Body of pancreas (tissue), 4 donors: ENCODE measurements around the gene GOLT1B. TPM values are rescaled to one million over a fixed set of nuclear protein-coding genes. Genes with fewer than 3 reads are reported as not detected.
A peak's percentile ranks its signal among the peaks of the same experiment; 100 is the strongest.

Experiments
- ATAC-seq: fragments of 150-250 bp; one replicate; pipeline ENCODE4 v1.9.1; 2016
- DNase-seq, 4 donors: peaks; one replicate each; pipeline ENCODE4 v3.0.0-alpha.2; 2019
- H3K27ac ChIP-seq, 4 donors: fragments of 200-600 bp; sonication (generic); 1 replicate in 3 of 4; 2 replicates in 1 of 4; pipeline versions ENCODE4 v1.5.1 to v1.6.1; 2016 to 2019; ENCODE audit warnings: mild to moderate bottlenecking in 1 of 4, mixed read lengths in 1 of 4, moderate library complexity in 1 of 4
- H3K27me3 ChIP-seq, 2 donors: fragments of 200-600 bp; sonication (generic); one replicate each; pipeline ENCODE4 v1.6.0; 2016; ENCODE audit warnings: mild to moderate bottlenecking in 1 of 2
- H3K36me3 ChIP-seq, 2 donors: fragments of 200-600 bp; sonication (generic); replicated peaks in 1 of 2; 2 replicates each; pipeline ENCODE4 v1.5.1; 2016; ENCODE audit warnings: low read depth in 2 of 2; ENCODE audit not compliant: insufficient read depth in 1 of 2
- H3K4me1 ChIP-seq: fragments of 200-600 bp; sonication (generic); one replicate; pipeline ENCODE4 v1.6.0; 2016
- H3K4me3 ChIP-seq, 2 donors: fragments of 200-600 bp; sonication (generic); 1 replicate in 1 of 2; 2 replicates in 1 of 2; pipeline ENCODE4 v1.5.1; 2016 to 2019
- H3K9me3 ChIP-seq, 3 donors: fragments of 200-600 bp; sonication (generic); 1 replicate in 2 of 3; 2 replicates in 1 of 3; pipeline ENCODE4 v1.5.1; 2016
- CTCF ChIP-seq, 7 experiments: fragments of 450-650 bp in 4 of 7; fragments of 200-600 bp in 3 of 7; sonication (generic) in 3 of 7; IDR thresholded peaks; one replicate each; pipeline ENCODE4 v1.5.1; 2016 to 2019; ENCODE audit warnings: antibody characterized with exemption in 7 of 7
- POLR2A ChIP-seq, 3 donors: fragments of 450-650 bp; IDR thresholded peaks; one replicate each; pipeline ENCODE4 v1.6.1; 2016; ENCODE audit warnings: antibody characterized with exemption in 3 of 3, mild to moderate bottlenecking in 2 of 3
- WGBS, 2 donors: methylation state at CpG; one replicate each; pipeline ENCODE4 v1.1.5; 2017; 5-methylcytosine and 5-hydroxymethylcytosine counted together
- intact Hi-C: fragments of 100-400 bp; cut with DNase I; formaldehyde crosslinking; loops from one replicate; pipeline ENCODE4 v1.15.1; 2023
- total RNA-seq, 2 donors: library from RNA; depleted of rRNA; stranded (reverse); fragments of >200 nt; gene quantifications; one replicate each; pipeline ENCODE4 v1.1.0, GENCODE V29; 2016

Gene GOLT1B
- total RNA-seq, 2 donors from 2014 or later: 16.3 to 18.5 TPM

DNA sequence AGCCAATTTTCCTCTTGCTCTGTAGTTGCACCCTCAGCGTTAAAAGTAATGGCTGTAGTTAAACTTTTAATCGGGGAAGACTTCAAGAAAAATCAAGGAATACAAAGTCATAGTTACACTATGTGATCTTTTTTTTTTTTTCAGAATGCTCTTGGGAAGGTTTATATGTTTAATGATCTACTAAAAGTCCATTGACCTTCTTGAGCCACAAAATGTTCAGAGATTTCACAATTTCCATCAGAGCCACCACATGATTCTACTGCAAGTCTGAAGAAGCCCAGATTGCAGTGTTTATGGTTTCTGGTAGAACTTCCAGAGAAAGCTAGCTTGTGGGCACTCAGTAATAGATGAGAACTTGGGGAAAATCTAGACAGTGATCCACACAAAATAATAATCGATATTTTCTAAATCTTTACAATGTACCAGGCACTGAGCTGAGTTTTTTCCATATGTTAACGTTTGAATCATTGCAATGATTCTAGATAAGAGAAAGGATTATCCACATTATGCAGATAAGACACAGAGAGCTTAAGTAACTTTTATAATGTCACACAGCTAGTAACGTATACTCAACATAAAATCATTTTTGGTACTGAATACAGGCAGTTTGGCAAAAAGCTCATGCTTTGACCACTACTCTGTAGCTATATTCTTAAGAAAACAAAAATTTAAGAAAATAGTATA, 64.8 kb downstream of the GOLT1B start:
- Histone ChIP-seq H3K4me1 (peaks cover 22% of the 10 kb centered on the region), H3K27ac (no peak overlapping the region)
- TF ChIP-seq CTCF (IDR thresholded peaks at IDR 0.05) (no peak), POLR2A (IDR thresholded peaks at IDR 0.05) (no peak)

DNA sequence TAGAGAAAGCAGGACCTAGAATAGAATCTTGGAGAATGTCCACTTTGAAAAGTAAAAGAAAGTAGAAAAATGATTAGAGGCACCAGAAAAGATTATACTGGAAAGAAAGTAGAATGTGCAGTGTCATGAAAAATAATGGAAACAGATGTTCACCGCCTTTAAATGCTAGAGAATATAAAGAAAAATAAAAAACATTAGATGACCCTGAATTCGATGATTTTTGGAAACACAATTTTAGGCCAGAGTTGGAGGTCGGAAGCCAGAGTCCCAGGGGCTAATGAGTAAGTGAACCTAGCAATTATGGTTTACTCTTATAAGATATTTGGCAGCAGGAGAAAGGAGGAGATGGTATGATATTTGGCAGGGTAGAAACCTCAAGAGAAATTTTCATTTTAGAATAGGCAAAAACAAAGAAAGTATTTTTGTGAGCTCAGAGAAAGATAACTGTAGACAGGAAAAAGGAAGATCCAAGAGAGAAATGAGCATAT, 65.4 kb downstream of the GOLT1B start:
- H3K4me1 ChIP-seq: peaks cover 22% of the 10 kb centered on the region
- 87 to 90% methylated on average over 3 of the region's 3 CpGs for WGBS, 2 donors
- DNase-seq (no peak), ATAC-seq (no peak)
- H3K9me3 ChIP-seq: no peaks in the 10 kb centered on the region
- TF ChIP-seq CTCF (IDR thresholded peaks at IDR 0.05) (no peak), POLR2A (IDR thresholded peaks at IDR 0.05) (no peak)
- no peaks in the 10 kb centered on the region for H3K36me3 ChIP-seq
- no peaks in the 10 kb centered on the region for H3K27me3 ChIP-seq
- H3K4me3 ChIP-seq: no peak overlapping the region
- H3K27ac ChIP-seq: no peak overlapping the region
- intact Hi-C loops: no loop called here

More for the DNA sequence above, 64.8 kb downstream of the GOLT1B start:
- Histone ChIP-seq H3K9me3 (no peaks in the 10 kb centered on the region), H3K27me3 (no peaks in the 10 kb centered on the region), H3K4me3 (no peak overlapping the region), H3K36me3 (no peaks in the 10 kb centered on the region)
- DNase-seq (peak in 1 of 4 donors; percentile 17), ATAC-seq (peak; percentile 68)
- 64 to 69% methylated on average over 5 of the region's 5 CpGs for WGBS, 2 donors
- intact Hi-C loops: no loop called here

Other genes with a start within 250 kb of the GOLT1B start
- not detected for gene SLCO1A2, start 166.9 kb upstream of the GOLT1B start, total RNA-seq
- 100 to 1,000 TPM in 1 of 2 donors, 1 to 10 TPM in 1; 3.6 to 111 TPM for gene IAPP, start 128.9 kb upstream of the GOLT1B start, total RNA-seq
- gene PYROXD1, start 64.1 kb upstream of the GOLT1B start, total RNA-seq: 10 to 100 TPM; 12.5 to 12.7 TPM
- 10 to 100 TPM in 1 of 2 donors, 1 to 10 TPM in 1; 5.3 to 18.9 TPM for gene RECQL, start 154 bp upstream of the GOLT1B start, total RNA-seq
- 10 to 100 TPM; 18.5 to 49.5 TPM for gene SPX, start 24.5 kb downstream of the GOLT1B start, total RNA-seq
- gene GYS2, start 103.1 kb downstream of the GOLT1B start, total RNA-seq: not detected
- 100 to 1,000 TPM; 121 to 194 TPM for gene LDHB, start 156.1 kb downstream of the GOLT1B start, total RNA-seq